Activated T-cell treated with anti-CD3 and anti-CD28 coated beads, Interleukin-2, amount 50 U/mL, for 1 hour (primary cell): ENCODE results near the gene MACROD2.

Experiments
- DNase-seq: peaks from one replicate; pipeline ENCODE4 v3.0.0-alpha.2; 2020

MACROD2 gene

GRCh38 chr20:14284443-14284842 is 289.1 kb downstream of the MACROD2 start:
- no peak for DNase-seq

GRCh38 chr20:14288341-14289330 is 293.3 kb downstream of the MACROD2 start:
- DNase-seq: no peak

- DNase-seq: no peak
Measured at GRCh38 chr20:14291502-14291901, 296.2 kb downstream of the MACROD2 start.

GRCh38 chr20:14295238-14295637 is 299.9 kb downstream of the MACROD2 start:
- DNase-seq: no peak

- no peak for DNase-seq
Measured at GRCh38 chr20:14295770-14296309, 300.5 kb downstream of the MACROD2 start.

GRCh38 chr20:14299831-14300230 is 304.5 kb downstream of the MACROD2 start:
- DNase-seq: no peak

- DNase-seq: no peak
Measured at GRCh38 chr20:14303106-14303505, 307.8 kb downstream of the MACROD2 start.

- DNase-seq: no peak
Measured at GRCh38 chr20:14303651-14304050, 308.3 kb downstream of the MACROD2 start.

GRCh38 chr20:14304472-14304871 is 309.2 kb downstream of the MACROD2 start:
- no peak for DNase-seq

GRCh38 chr20:14307956-14308355 is 312.6 kb downstream of the MACROD2 start:
- no peak for DNase-seq

- DNase-seq: no peak
Measured at GRCh38 chr20:14310977-14311627, 315.8 kb downstream of the MACROD2 start.

- DNase-seq: no peak
Measured at GRCh38 chr20:14312001-14312400, 316.7 kb downstream of the MACROD2 start.

- no peak for DNase-seq
Measured at GRCh38 chr20:14313341-14314020, 318.2 kb downstream of the MACROD2 start.

- no peak for DNase-seq
Measured at GRCh38 chr20:14319704-14320103, 324.4 kb downstream of the MACROD2 start.

- no peak for DNase-seq
Measured at GRCh38 chr20:14331646-14332045, 336.3 kb downstream of the MACROD2 start.

- DNase-seq: no peak
Measured at GRCh38 chr20:14332866-14333265, 337.6 kb downstream of the MACROD2 start.

GRCh38 chr20:14333721-14334120 is 338.4 kb downstream of the MACROD2 start:
- DNase-seq: no peak

- DNase-seq: no peak
Measured at GRCh38 chr20:14334306-14334930, 339.1 kb downstream of the MACROD2 start.

GRCh38 chr20:14335052-14335451 is 339.7 kb downstream of the MACROD2 start:
- no peak for DNase-seq

- DNase-seq: no peak
Measured at GRCh38 chr20:14336686-14337085, 341.4 kb downstream of the MACROD2 start.

- DNase-seq: no peak
Measured at GRCh38 chr20:14337400-14338171, 342.3 kb downstream of the MACROD2 start, which contains the start of gene FLRT3. Gene FLRT3, minus strand, starts transcription at chr20:14337612. Its CDS starts 10,106 bp downstream, at chr20:14327506.

GRCh38 chr20:14341801-14342200 is 346.5 kb downstream of the MACROD2 start:
- no peak for DNase-seq
